Endothelial cell of umbilical vein (primary cell): ENCODE data around the gene PGBD5. TPM values are rescaled to one million over a fixed set of nuclear protein-coding genes. Genes with fewer than 3 reads are reported as not detected.

Experiments used
- BruUV-seq: library from RNA; stranded (reverse); fragments of 400-500 nt; replicated peaks from 2 replicates; lab custom pipeline; 2021; lab: Mats Ljungman, UMichigan
- CTCF ChIA-PET: fragments of 300-600, 350-600 bp; sonication (Branson Sonifier 250); formaldehyde crosslinking; loops from one replicate; lab custom pipeline; 2021; ENCODE audit warnings: antibody characterized with exemption, inconsistent platforms; lab: Charles Lee
- POLR2A ChIA-PET: fragments of 300-600, 350-600 bp; sonication (Branson Sonifier 250); formaldehyde crosslinking; loops from one replicate; lab custom pipeline; 2021; ENCODE audit warnings: antibody characterized with exemption, inconsistent platforms; lab: Charles Lee
- DNase-seq: peaks from one replicate; pipeline ENCODE4 v3.0.0-alpha.2; 2011; ENCODE audit warnings: low read depth, low spot score
- FAIRE-seq: peaks from 2 replicates; lab custom pipeline; 2011; peaks lifted over from hg19 to GRCh38; lab: Jason Lieb, UNC
- H2AFZ ChIP-seq: 2 replicates; pipeline ENCODE4 v1.6.0; 2012; ENCODE audit warnings: low read depth, low read length, control low read depth, inconsistent platforms
- H3K27ac ChIP-seq: 2 replicates; pipeline ENCODE4 v1.5.1; 2011; ENCODE audit warnings: low read depth, mild to moderate bottlenecking, control low read depth, low read length, moderate library complexity; ENCODE audit not compliant: insufficient read depth
- H3K27me3 ChIP-seq, 2 experiments: 2 replicates each; pipeline versions ENCODE4 v1.6.0 to v1.6.1; 2011; ENCODE audit warnings: low read length in 2 of 2, mixed read lengths in 1 of 2; ENCODE audit not compliant: control insufficient read depth in 2 of 2, insufficient read depth in 2 of 2
- H3K36me3 ChIP-seq, 2 experiments: 2 replicates in 1 of 2; 3 replicates in 1 of 2; pipeline ENCODE4 v1.5.1; 2011; ENCODE audit warnings: low read length in 2 of 2, mild to moderate bottlenecking in 1 of 2, moderate library complexity in 1 of 2; ENCODE audit not compliant: control insufficient read depth in 2 of 2, insufficient read depth in 2 of 2; ENCODE audit errors: extremely low read depth in 1 of 2
- H3K4me1 ChIP-seq: 3 replicates; pipeline ENCODE4 v1.5.1; 2011; ENCODE audit warnings: mild to moderate bottlenecking, low read length; ENCODE audit not compliant: control insufficient read depth, insufficient read depth; ENCODE audit errors: extremely low read depth
- H3K4me2 ChIP-seq: 2 replicates; pipeline ENCODE4 v1.6.1; 2011; ENCODE audit warnings: low read length, control low read depth, mixed read lengths; ENCODE audit not compliant: insufficient read depth
- H3K4me3 ChIP-seq, 3 experiments: fragments of 200-600 bp in 1 of 3; sonication (generic), shearing (Covaris generic) in 1 of 3; replicated peaks in 1 of 3; 2 replicates each; pipeline ENCODE4 v1.5.1; 2011 to 2016; ENCODE audit warnings: control low read depth in 3 of 3, low read length in 3 of 3, mild to moderate bottlenecking in 2 of 3, inconsistent platforms in 1 of 3, low read depth in 1 of 3, moderate library complexity in 1 of 3; ENCODE audit not compliant: insufficient read depth in 1 of 3
- H3K79me2 ChIP-seq: 2 replicates; pipeline ENCODE4 v1.6.0; 2012; ENCODE audit warnings: low read length, inconsistent platforms; ENCODE audit not compliant: control insufficient read depth, insufficient read depth
- H3K9ac ChIP-seq: replicated peaks from 2 replicates; pipeline ENCODE3; 2011; ENCODE audit warnings: low read length, control low read depth; ENCODE audit not compliant: insufficient read depth; ENCODE audit errors: extremely low read depth
- H3K9me1 ChIP-seq: replicated peaks from 3 replicates; pipeline ENCODE4 v1.6.0; 2011; ENCODE audit warnings: mild to moderate bottlenecking, low read length; ENCODE audit not compliant: control insufficient read depth, insufficient read depth; ENCODE audit errors: extremely low read depth
- H3K9me3 ChIP-seq: replicated peaks from 2 replicates; pipeline ENCODE4 v1.5.1; 2012; ENCODE audit warnings: low read length, inconsistent platforms; ENCODE audit not compliant: control insufficient read depth, insufficient read depth
- H4K20me1 ChIP-seq: replicated peaks from 2 replicates; pipeline ENCODE3; 2011; ENCODE audit warnings: mild to moderate bottlenecking, low read length; ENCODE audit not compliant: control insufficient read depth, insufficient read depth; ENCODE audit errors: extremely low read depth
- EZH2 ChIP-seq: IDR thresholded peaks from 2 replicates; pipeline ENCODE4 v1.6.1; 2012; ENCODE audit warnings: borderline replicate concordance, low read depth, mild to moderate bottlenecking, moderate library complexity, low read length, inconsistent platforms; ENCODE audit not compliant: severe bottlenecking
- FOS ChIP-seq: IDR thresholded peaks from 2 replicates; pipeline ENCODE4 v1.6.1; 2011; ENCODE audit warnings: mild to moderate bottlenecking, low read length, moderate library complexity, borderline replicate concordance; ENCODE audit not compliant: insufficient read depth
- GATA2 ChIP-seq: IDR thresholded peaks from 2 replicates; pipeline ENCODE4 v1.7.0; 2011; ENCODE audit warnings: low read depth, mild to moderate bottlenecking, moderate library complexity, mixed read lengths, low read length; ENCODE audit not compliant: insufficient read length, insufficient read depth
- JUN ChIP-seq: IDR thresholded peaks from 2 replicates; pipeline ENCODE4 v1.6.1; 2011; ENCODE audit warnings: borderline replicate concordance, low read depth; ENCODE audit not compliant: insufficient read length, insufficient read depth
- POLR2AphosphoS5 ChIP-seq: IDR thresholded peaks from 2 replicates; pipeline ENCODE4 v1.6.1; 2012; ENCODE audit warnings: low read depth, mild to moderate bottlenecking, control low read depth, low read length, moderate library complexity; ENCODE audit not compliant: insufficient read depth
- dilution Hi-C: fragments of 300-500 bp; cut with MboI; formaldehyde crosslinking; loops from one replicate; pipeline ENCODE4 v1.15.0; 2019; ENCODE audit warnings: low sequenced_read_pairs; ENCODE audit not compliant: extremely low pct_ligation_motif_present
- intact Hi-C: fragments of 100-400 bp; cut with micrococcal nuclease; formaldehyde crosslinking; loops from one replicate; pipeline ENCODE4 v1.10.0; 2022
- polyA plus RNA-seq, 4 experiments: library from polyadenylated mRNA; depleted of rRNA in 3 of 4; stranded (reverse) in 3 of 4; unstranded in 1 of 4; fragments of >200 nt; gene quantifications; 2 replicates each; pipeline versions ENCODE4 v1.2.1 to v1.2.3, GENCODE V29; 2011 to 2012; ENCODE audit warnings: missing spikeins in 1 of 4
- total RNA-seq: library from RNA; stranded (reverse); gene quantifications from 2 replicates; pipeline ENCODE4 v1.2.3, GENCODE V29; 2021
- TF ChIP-seq, protein P1 (sequence below), 2 donors: IDR thresholded peaks; 1 replicate in 1 of 2; 2 replicates in 1 of 2; pipeline ENCODE4 v1.5.1; 2011; ENCODE audit warnings: low read length in 2 of 2, mild to moderate bottlenecking in 2 of 2, moderate library complexity in 2 of 2, control low read depth in 1 of 2, inconsistent platforms in 1 of 2, low read depth in 1 of 2; ENCODE audit not compliant: insufficient read depth in 1 of 2; ENCODE audit errors: extremely low read depth in 1 of 2

The PGBD5 gene
- total and polyA plus RNA-seq, 2 donors (not counting 3 experiments of a cell fraction or from before 2014, with no cell fraction given), result 0.03 TPM; not detected in 1

GRCh38 chr1:230286166-230286889 lies 139.8 kb downstream of the PGBD5 start:
- no peak for FAIRE-seq
- H3K36me3 ChIP-seq, result no peaks in the 10 kb centered on the region

More at GRCh38 chr1:230286166-230286889, 139.8 kb downstream of the PGBD5 start:
- CTCF ChIA-PET, result no interaction called here
- POLR2A ChIA-PET, result no interaction called here
- Histone ChIP-seq H3K9me3 (no peaks in the 10 kb centered on the region), H3K27me3 (no peaks in the 10 kb centered on the region), H3K4me1 (peaks cover 5% of the 10 kb centered on the region), H3K4me3 (no peak overlapping the region), H3K9me1 (no peaks in the 10 kb centered on the region), H3K4me2 (no peak overlapping the region), H3K27ac (no peak overlapping the region), H2AFZ (no peak overlapping the region), H4K20me1 (no peaks in the 10 kb centered on the region), H3K79me2 (no peaks in the 10 kb centered on the region), H3K9ac (no peak overlapping the region)
- TF ChIP-seq JUN, result no peak
- TF ChIP-seq POLR2AphosphoS5, result no peak
- TF ChIP-seq, protein P1, sequence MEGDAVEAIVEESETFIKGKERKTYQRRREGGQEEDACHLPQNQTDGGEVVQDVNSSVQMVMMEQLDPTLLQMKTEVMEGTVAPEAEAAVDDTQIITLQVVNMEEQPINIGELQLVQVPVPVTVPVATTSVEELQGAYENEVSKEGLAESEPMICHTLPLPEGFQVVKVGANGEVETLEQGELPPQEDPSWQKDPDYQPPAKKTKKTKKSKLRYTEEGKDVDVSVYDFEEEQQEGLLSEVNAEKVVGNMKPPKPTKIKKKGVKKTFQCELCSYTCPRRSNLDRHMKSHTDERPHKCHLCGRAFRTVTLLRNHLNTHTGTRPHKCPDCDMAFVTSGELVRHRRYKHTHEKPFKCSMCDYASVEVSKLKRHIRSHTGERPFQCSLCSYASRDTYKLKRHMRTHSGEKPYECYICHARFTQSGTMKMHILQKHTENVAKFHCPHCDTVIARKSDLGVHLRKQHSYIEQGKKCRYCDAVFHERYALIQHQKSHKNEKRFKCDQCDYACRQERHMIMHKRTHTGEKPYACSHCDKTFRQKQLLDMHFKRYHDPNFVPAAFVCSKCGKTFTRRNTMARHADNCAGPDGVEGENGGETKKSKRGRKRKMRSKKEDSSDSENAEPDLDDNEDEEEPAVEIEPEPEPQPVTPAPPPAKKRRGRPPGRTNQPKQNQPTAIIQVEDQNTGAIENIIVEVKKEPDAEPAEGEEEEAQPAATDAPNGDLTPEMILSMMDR (IDR thresholded peaks at IDR 0.05; ENCODE audit: extremely low read depth in 1 of 2, insufficient read depth in 1 of 2, low read depth in 1 of 2, low read length in 2 of 2), result no peak
- TF ChIP-seq GATA2, result no peak
- TF ChIP-seq EZH2, result no peak
- TF ChIP-seq FOS, result no peak
- DNase-seq, result no peak
- no TSS peak for BruUV-seq
- dilution Hi-C loops (no loop called here), intact Hi-C loops (no loop called here)
